ENCODE measurements around the gene N4BP2L2. TPM values are rescaled to one million over a fixed set of nuclear protein-coding genes. Genes with fewer than 3 reads are reported as not detected.

N4BP2L2 gene
- total and polyA plus RNA-seq, 2 of the 13 experiments (the other 11 are each of a cell fraction or from before 2014, with no cell fraction given) = 58.9 to 81.2 TPM

- TF ChIP-seq ZNF687 (CRISPR knock-in tag; IDR thresholded peaks at IDR 0.05) (no peak), NPAS2 (CRISPR knock-in tag; IDR thresholded peaks at IDR 0.05; ENCODE audit: borderline replicate concordance) (no peak), SOX13 (IDR thresholded peaks at IDR 0.05) (no peak), SOX13 (CRISPR knock-in tag; conservative IDR thresholded peaks at IDR 0.05 in 1 of 2, IDR thresholded peaks at IDR 0.05 in 1 of 2) (0 out of 4 replicates have a peak, but pooled peaks of 1 of the 2 experiments have one; percentile 33), ISL2 (CRISPR knock-in tag; IDR thresholded peaks at IDR 0.05) (no peak), ARID5B (CRISPR knock-in tag; IDR thresholded peaks at IDR 0.05) (0 out of 2 replicates have a peak, but pooled peaks have one; percentile 13), ZMAT3 (CRISPR knock-in tag; conservative IDR thresholded peaks at IDR 0.05) (no peak)
Observed at GRCh38 chr13:32587811-32588170, 49.2 kb upstream of the N4BP2L2 start (continued).
